Thymus (tissue), 11 donors: Measurements from ENCODE around the gene GALNT2. TPM values are rescaled to one million over a fixed set of nuclear protein-coding genes. Genes with fewer than 3 reads are reported as not detected.

Source experiments
- DNase-seq, 9 donors: peaks; one replicate each; pipeline ENCODE4 v3.0.0-alpha.2; 2013; ENCODE audit warnings: low spot score in 9 of 9, low read depth in 6 of 9, missing footprints in 1 of 9
- H3K27ac ChIP-seq, 2 donors: one replicate each; pipeline ENCODE4 v1.5.1; 2013; ENCODE audit warnings: control low read depth in 1 of 2, low read depth in 1 of 2, low read length in 1 of 2, mild to moderate bottlenecking in 1 of 2, moderate library complexity in 1 of 2
- H3K27me3 ChIP-seq, 2 donors: one replicate each; pipeline ENCODE4 v1.5.1; 2013; ENCODE audit warnings: low read length in 1 of 2; ENCODE audit not compliant: control insufficient read depth in 2 of 2, insufficient read depth in 1 of 2
- H3K36me3 ChIP-seq, 2 donors: one replicate each; pipeline ENCODE4 v1.5.1; 2013; ENCODE audit warnings: low read length in 1 of 2, mild to moderate bottlenecking in 1 of 2, moderate library complexity in 1 of 2; ENCODE audit not compliant: control insufficient read depth in 2 of 2, insufficient read depth in 2 of 2
- H3K4me1 ChIP-seq, 2 donors: one replicate each; pipeline ENCODE4 v1.5.1; 2013; ENCODE audit warnings: low read length in 2 of 2; ENCODE audit not compliant: control insufficient read depth in 2 of 2, insufficient read depth in 2 of 2
- H3K4me3 ChIP-seq, 2 donors: one replicate each; pipeline ENCODE4 v1.5.1; 2013; ENCODE audit warnings: low read length in 2 of 2, control low read depth in 1 of 2, mild to moderate bottlenecking in 1 of 2
- H3K9me3 ChIP-seq, 2 donors: one replicate each; pipeline ENCODE4 v1.5.1; 2013; ENCODE audit warnings: low read length in 1 of 2, mild to moderate bottlenecking in 1 of 2; ENCODE audit not compliant: control insufficient read depth in 2 of 2, insufficient read depth in 1 of 2
- WGBS: extraction: QIAGEN DNeasy Blood & Tissue Kit; methylation state at CpG from one replicate; pipeline ENCODE4 v1.1.7; 2013; 5-methylcytosine and 5-hydroxymethylcytosine counted together
- polyA plus RNA-seq: library from polyadenylated mRNA; stranded (reverse); fragments of 200-250 nt; gene quantifications from one replicate; pipeline ENCODE4 v1.2.3, GENCODE V29; 2013
- total RNA-seq: library from RNA; stranded (reverse); fragments of 120-200 nt; gene quantifications from one replicate; pipeline ENCODE4 v1.2.4, GENCODE V29; 2013
- donor health status: healthy.

The GALNT2 gene
- total and polyA plus RNA-seq, 2 donors: 33.9 to 42.5 TPM

GRCh38 chr1:230072866-230073265, 5.8 kb downstream of the GALNT2 start:
- Histone ChIP-seq H3K4me3 (no peak overlapping the region), H3K4me1 (peaks cover 66 to 88% of the 10 kb centered on the region in 2 donors), H3K27ac (peak overlapping the region in 1 of 2 donors; percentile 61), H3K27me3 (no peaks in the 10 kb centered on the region), H3K9me3 (no peaks in the 10 kb centered on the region), H3K36me3 (peaks cover 4 to 39% of the 10 kb centered on the region in 2 donors)
- 97% methylated on average over 1 of the region's 1 CpG for WGBS
- DNase-seq: no peak

- Histone ChIP-seq H3K4me3 (no peak overlapping the region), H3K27ac (peak overlapping the region; percentile 12 to 70), H3K9me3 (no peaks in the 10 kb centered on the region), H3K27me3 (no peaks in the 10 kb centered on the region), H3K36me3 (peaks cover 4 to 42% of the 10 kb centered on the region in 2 donors), H3K4me1 (peaks cover 65 to 92% of the 10 kb centered on the region in 2 donors)
- no peak for DNase-seq
- 84% methylated on average over 4 of the region's 4 CpGs for WGBS
Measured at GRCh38 chr1:230073371-230074035, 6.5 kb downstream of the GALNT2 start.

DNA sequence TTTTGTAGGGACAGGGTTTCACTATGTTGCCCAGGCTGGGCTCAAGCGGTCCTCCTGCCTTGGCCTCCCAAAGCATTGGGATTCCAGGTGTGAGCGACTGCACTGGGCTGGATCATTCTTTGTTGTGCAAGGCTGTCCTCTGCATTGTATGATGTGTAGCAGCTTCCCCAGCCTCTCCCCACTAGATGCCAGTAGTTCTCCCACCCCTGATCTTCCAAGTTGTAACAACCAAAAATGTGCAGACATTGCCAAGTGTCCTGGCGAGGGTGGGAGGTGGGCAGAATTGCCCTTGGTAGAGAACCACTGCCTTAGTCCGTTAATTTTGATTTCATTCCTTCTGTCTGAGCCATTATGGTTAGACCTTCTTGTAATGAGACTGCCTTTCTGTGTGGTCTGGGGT, 7.2 kb downstream of the GALNT2 start:
- 80% methylated on average over 4 of the region's 4 CpGs for WGBS
- no peak for DNase-seq
- H3K27ac ChIP-seq: peak overlapping the region in 1 of 2 donors; percentile 3

DNA sequence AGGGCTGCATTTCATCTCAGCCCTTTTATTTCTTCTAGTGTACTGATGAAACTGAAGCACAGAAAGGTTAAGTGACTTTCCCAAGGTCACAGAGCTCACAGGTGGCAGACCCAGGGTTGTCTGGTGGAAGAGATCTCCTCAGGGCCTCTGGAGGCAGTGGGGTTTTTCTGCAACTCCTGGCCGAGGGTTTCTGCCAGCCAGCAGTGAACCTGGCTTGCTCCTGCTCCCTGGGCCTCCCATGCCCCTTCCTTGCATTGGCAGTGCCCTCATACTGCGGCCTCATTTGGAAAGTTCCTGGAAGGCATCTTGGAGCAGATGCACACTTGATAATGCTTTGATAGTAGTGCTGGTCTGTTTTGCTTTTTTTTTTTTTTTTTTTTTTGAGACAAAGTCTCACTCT, 7.7 kb downstream of the GALNT2 start:
- H3K4me1 ChIP-seq: peaks cover 67 to 97% of the 10 kb centered on the region in 2 donors
- no peak overlapping the region for H3K4me3 ChIP-seq
- no peaks in the 10 kb centered on the region for H3K27me3 ChIP-seq
- DNase-seq: no peak
- peak overlapping the region in 1 of 2 donors; percentile 3 for H3K27ac ChIP-seq
- 58% methylated on average over 2 of the region's 2 CpGs for WGBS
- no peaks in the 10 kb centered on the region for H3K9me3 ChIP-seq
- H3K36me3 ChIP-seq: peaks cover 7 to 53% of the 10 kb centered on the region in 2 donors

More for the DNA sequence above, 7.2 kb downstream of the GALNT2 start:
- Histone ChIP-seq H3K4me3 (no peak overlapping the region), H3K36me3 (peaks cover 4 to 48% of the 10 kb centered on the region in 2 donors), H3K4me1 (peaks cover 66 to 94% of the 10 kb centered on the region in 2 donors), H3K9me3 (no peaks in the 10 kb centered on the region), H3K27me3 (no peaks in the 10 kb centered on the region)

- H3K27ac ChIP-seq: peak overlapping the region in 1 of 2 donors; percentile 2
- H3K4me1 ChIP-seq: peaks cover 70 to 99% of the 10 kb centered on the region in 2 donors
- WGBS: 64% methylated on average over 7 of the region's 7 CpGs
- no peaks in the 10 kb centered on the region for H3K9me3 ChIP-seq
- no peaks in the 10 kb centered on the region for H3K27me3 ChIP-seq
- H3K4me3 ChIP-seq: no peak overlapping the region
- peaks cover 10 to 61% of the 10 kb centered on the region in 2 donors for H3K36me3 ChIP-seq
- no peak for DNase-seq
Measured at GRCh38 chr1:230076121-230076520, 9.1 kb downstream of the GALNT2 start.

GRCh38 chr1:230077011-230077410, 10.0 kb downstream of the GALNT2 start:
- Histone ChIP-seq H3K36me3 (peaks cover 10 to 69% of the 10 kb centered on the region in 2 donors), H3K4me1 (peaks cover 63 to 97% of the 10 kb centered on the region in 2 donors), H3K4me3 (no peak overlapping the region), H3K9me3 (no peaks in the 10 kb centered on the region), H3K27ac (no peak overlapping the region), H3K27me3 (no peaks in the 10 kb centered on the region)
- WGBS: 85% methylated on average over 3 of the region's 3 CpGs
- no peak for DNase-seq

DNA sequence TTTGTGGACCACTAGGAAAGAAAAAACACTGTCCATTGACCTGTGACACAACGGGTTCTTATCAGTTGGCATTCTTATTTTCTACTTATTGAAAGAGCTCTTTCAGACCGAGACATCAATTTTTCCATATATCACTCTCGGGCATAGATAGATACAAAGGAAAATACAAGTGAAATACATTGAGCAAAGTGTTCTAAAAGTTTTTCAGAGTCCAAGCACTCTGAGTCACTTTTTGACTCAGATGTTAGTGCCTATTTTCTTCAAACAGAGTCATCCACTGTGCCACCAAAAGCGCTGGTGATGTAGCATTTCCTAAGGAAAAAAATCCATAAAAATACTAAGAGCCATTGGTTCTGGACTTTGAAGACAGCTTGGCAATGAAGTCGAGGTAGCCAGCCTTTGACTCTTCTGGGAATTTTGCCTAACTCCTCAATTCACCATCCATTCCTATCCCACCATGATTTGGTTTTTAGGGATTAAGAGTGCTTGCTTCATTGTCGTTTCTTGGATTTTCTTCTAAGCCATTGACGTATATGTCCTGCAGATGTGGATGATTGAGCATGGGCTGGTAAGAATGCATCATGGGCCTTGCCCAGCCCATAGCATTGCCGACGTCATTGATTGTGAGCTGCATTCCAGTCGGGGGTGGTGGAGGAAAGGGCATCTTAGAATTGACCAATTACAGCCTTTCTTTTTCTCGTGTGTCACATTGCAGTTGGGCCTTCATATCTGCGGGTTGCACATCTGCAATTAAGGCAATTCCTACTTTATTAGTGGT, 10.6 kb downstream of the GALNT2 start:
- peaks cover 62 to 95% of the 10 kb centered on the region in 2 donors for H3K4me1 ChIP-seq
- WGBS: 95% methylated on average over 12 of the region's 12 CpGs
- no peak overlapping the region for H3K27ac ChIP-seq

DNA sequence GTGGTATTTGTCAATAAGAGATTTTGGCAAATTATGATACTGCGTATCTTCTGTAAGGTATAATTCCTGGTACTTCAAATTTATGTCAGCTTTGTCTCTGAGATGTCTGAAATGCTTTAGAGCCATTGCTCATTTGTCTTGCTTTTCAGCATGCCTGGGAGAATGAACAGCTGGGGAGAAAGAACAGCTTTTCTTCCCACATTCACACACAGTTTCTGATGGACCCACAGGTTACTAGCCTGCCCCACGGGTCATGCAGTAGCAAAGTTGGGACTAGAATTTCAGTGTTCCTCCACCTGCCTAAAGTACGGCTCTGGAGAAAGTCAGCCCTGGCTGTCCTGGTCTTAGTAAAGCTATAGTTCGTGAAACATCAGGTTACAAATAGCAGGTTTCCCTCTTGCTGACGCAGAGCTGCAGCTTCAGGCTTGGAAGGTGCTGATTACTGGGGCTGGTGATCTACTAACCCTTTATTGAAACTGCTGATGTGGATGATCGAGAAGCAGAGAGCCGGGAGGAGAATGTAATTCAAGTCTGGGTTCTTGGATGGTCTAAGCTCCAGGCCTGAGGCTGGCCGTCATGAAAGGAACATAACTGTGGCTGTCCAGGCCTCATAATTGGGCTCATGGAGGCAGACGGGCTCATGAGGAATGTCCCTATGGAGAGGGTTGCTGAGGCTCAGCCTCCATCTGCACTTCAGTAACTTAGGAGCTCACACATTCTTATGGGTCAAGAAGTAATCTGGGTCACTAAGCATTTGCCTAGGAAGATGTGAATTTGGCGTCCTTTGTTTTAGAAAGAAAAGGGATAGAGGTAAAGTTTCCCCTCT, 12.4 kb downstream of the GALNT2 start:
- H3K27me3 ChIP-seq: no peaks in the 10 kb centered on the region
- peaks cover 52 to 92% of the 10 kb centered on the region in 2 donors for H3K4me1 ChIP-seq
- no peak for DNase-seq
- H3K9me3 ChIP-seq: peaks cover 0 to 12% of the 10 kb centered on the region in 2 donors
- no peak overlapping the region for H3K4me3 ChIP-seq
- H3K27ac ChIP-seq: peak overlapping the region; percentile 21
- H3K36me3 ChIP-seq: peaks cover 15 to 69% of the 10 kb centered on the region in 2 donors
- 87% methylated on average over 10 of the region's 10 CpGs for whole genome bisulfite sequencing

More for the DNA sequence above, 10.6 kb downstream of the GALNT2 start:
- Histone ChIP-seq H3K27me3 (no peaks in the 10 kb centered on the region), H3K36me3 (peaks cover 10 to 73% of the 10 kb centered on the region in 2 donors), H3K9me3 (peaks cover 0 to 2% of the 10 kb centered on the region in 2 donors), H3K4me3 (no peak overlapping the region)
- DNase-seq: no peak
